Endothelial cell of umbilical vein (primary cell): ENCODE measurements around the gene HS6ST2.

Source experiments
- CTCF ChIP-seq, 2 donors: IDR thresholded peaks; 1 replicate in 1 of 2; 2 replicates in 1 of 2; pipeline ENCODE4 v1.5.1; 2011; ENCODE audit warnings: low read length in 2 of 2, mild to moderate bottlenecking in 2 of 2, moderate library complexity in 2 of 2, control low read depth in 1 of 2, inconsistent platforms in 1 of 2, low read depth in 1 of 2; ENCODE audit not compliant: insufficient read depth in 1 of 2; ENCODE audit errors: extremely low read depth in 1 of 2
- EZH2 ChIP-seq: IDR thresholded peaks from 2 replicates; pipeline ENCODE4 v1.6.1; 2012; ENCODE audit warnings: borderline replicate concordance, low read depth, mild to moderate bottlenecking, moderate library complexity, low read length, inconsistent platforms; ENCODE audit not compliant: severe bottlenecking
- FOS ChIP-seq: IDR thresholded peaks from 2 replicates; pipeline ENCODE4 v1.6.1; 2011; ENCODE audit warnings: mild to moderate bottlenecking, low read length, moderate library complexity, borderline replicate concordance; ENCODE audit not compliant: insufficient read depth
- GATA2 ChIP-seq: IDR thresholded peaks from 2 replicates; pipeline ENCODE4 v1.7.0; 2011; ENCODE audit warnings: low read depth, mild to moderate bottlenecking, moderate library complexity, mixed read lengths, low read length; ENCODE audit not compliant: insufficient read length, insufficient read depth
- JUN ChIP-seq: IDR thresholded peaks from 2 replicates; pipeline ENCODE4 v1.6.1; 2011; ENCODE audit warnings: borderline replicate concordance, low read depth; ENCODE audit not compliant: insufficient read length, insufficient read depth
- MAX ChIP-seq: IDR thresholded peaks from 2 replicates; pipeline ENCODE4 v1.6.1; 2011; ENCODE audit not compliant: insufficient read depth, insufficient read length
- MYC ChIP-seq: IDR thresholded peaks from one replicate; pipeline ENCODE4 v1.6.1; 2011; ENCODE audit warnings: mild to moderate bottlenecking, low read depth, low read length
- POLR2A ChIP-seq: IDR thresholded peaks from 2 replicates; pipeline ENCODE4 v1.6.1; 2012; ENCODE audit warnings: low read depth, mild to moderate bottlenecking, control low read depth, low read length
- POLR2AphosphoS5 ChIP-seq: IDR thresholded peaks from 2 replicates; pipeline ENCODE4 v1.6.1; 2012; ENCODE audit warnings: low read depth, mild to moderate bottlenecking, control low read depth, low read length, moderate library complexity; ENCODE audit not compliant: insufficient read depth

DNA sequence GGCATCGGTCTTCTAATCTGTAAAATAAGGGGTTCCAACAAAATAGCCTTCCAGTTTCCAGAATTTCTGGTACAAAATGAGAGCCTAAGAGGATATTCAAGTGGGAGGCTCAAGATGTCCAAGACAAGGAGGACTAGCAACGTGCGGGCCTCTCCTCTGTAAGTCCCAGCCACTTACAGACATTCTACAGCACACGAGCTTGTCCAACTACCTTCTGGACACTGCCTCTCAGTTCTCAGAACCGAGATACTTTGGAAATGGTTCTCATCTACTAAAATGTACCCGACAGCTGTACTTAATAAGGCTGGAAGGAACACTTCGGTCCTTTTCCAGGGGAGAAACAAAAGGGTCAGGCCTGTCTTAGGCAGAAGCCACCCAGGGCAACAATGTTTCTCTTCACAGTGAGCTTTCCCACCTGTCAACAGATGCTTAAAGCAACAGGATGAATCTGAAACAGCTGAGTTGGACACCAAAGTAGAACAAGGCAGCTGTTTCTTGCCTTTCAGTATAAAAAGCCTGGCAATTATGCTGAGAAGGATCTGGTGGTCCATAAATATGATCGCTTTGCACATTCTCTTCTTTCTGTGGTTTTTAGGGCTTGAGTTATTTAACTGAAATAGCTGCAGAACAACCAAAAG lies 127.0 kb downstream of the HS6ST2 start:
- no peak for TF ChIP-seq POLR2AphosphoS5
- no peak for TF ChIP-seq CTCF (IDR thresholded peaks at IDR 0.05; ENCODE audit: extremely low read depth in 1 of 2, insufficient read depth in 1 of 2, low read depth in 1 of 2, low read length in 2 of 2)
- TF ChIP-seq EZH2 = no peak
- no peak for TF ChIP-seq POLR2A
- no peak for TF ChIP-seq MYC
- TF ChIP-seq MAX = no peak
- no peak for TF ChIP-seq JUN
- TF ChIP-seq FOS = no peak
- TF ChIP-seq GATA2 = no peak
